GM10847 (cell line): ENCODE measurements around the gene TBR1.

Experiments
- POLR2A ChIP-seq: IDR thresholded peaks from 2 replicates; pipeline ENCODE4 v1.6.1; 2011; ENCODE audit not compliant: insufficient read length; ENCODE audit errors: extremely low read depth

Gene TBR1

GRCh38 chr2:161409308-161409907, 6.7 kb upstream of the TBR1 start:
- TF ChIP-seq POLR2A, result no peak

GRCh38 chr2:161412346-161412745, 3.8 kb upstream of the TBR1 start:
- TF ChIP-seq POLR2A, result no peak

GRCh38 chr2:161414042-161415033, 1.8 kb upstream of the TBR1 start:
- TF ChIP-seq POLR2A, result no peak

GRCh38 chr2:161415034-161415986, 787 bp upstream of the TBR1 start:
- TF ChIP-seq POLR2A, result no peak

GRCh38 chr2:161416708-161417437, 776 bp downstream of the TBR1 start:
- no peak for TF ChIP-seq POLR2A

- TF ChIP-seq POLR2A, result no peak
These were observed 1.6 kb downstream of the TBR1 start for GRCh38 chr2:161417438-161418274.

GRCh38 chr2:161418275-161418714, 2.2 kb downstream of the TBR1 start:
- no peak for TF ChIP-seq POLR2A

- TF ChIP-seq POLR2A, result no peak
These were observed 2.9 kb downstream of the TBR1 start for GRCh38 chr2:161418715-161419637.

- TF ChIP-seq POLR2A, result no peak
These were observed 3.6 kb downstream of the TBR1 start for GRCh38 chr2:161419638-161420190.

GRCh38 chr2:161420406-161421074, 4.4 kb downstream of the TBR1 start:
- no peak for TF ChIP-seq POLR2A

GRCh38 chr2:161421686-161422085, 5.6 kb downstream of the TBR1 start:
- no peak for TF ChIP-seq POLR2A
